HG03066 (cell line): Measurements from ENCODE around the gene TRAPPC14.

Experiments
- ATAC-seq: cut with Tn5 transposase; IDR thresholded peaks from one replicate; pipeline ENCODE4 v1.9.1; 2021; ENCODE audit warnings: low read depth; ENCODE audit not compliant: unreplicated experiment

Gene TRAPPC14

DNA sequence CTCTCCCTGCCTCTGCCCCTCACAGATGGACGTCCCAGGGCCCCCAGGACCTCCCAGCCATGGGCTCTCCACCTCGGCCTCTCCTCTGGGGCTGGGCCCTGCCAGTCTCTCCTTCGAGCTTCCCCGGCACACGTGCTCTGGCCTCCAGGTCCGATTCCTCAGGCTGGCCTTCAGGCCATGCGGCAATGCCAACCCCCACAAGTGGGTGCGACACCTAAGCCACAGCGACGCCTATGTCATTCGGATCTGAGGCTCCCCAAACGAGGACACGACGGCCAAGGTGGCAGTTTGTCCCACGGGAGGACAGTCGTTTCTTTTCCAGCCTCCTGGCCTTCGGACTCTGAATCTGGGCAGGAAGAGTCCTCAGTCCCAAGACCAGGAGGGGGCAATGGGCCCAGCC, 51.9 kb downstream of the TRAPPC14 start:
- ATAC-seq = no peak

DNA sequence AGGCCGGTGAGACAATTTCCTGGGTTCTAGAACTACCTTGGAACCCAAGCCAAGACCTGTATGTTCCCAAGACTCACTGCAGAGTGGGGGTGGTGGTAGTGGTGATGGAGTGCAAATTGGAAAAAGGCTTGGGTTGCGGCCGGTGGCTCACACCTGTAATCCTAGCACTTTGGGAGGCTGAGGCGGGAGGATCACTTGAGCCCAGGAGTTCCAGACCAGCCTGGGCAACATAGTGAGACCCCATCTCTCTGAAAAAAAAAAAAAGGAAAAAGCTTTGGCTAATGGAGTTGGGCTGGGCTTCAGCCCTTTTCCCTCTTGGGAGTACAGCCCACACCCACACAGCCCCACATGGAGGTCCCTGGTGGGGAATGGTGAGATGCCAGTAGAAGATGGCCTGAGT, 53.0 kb downstream of the TRAPPC14 start:
- ATAC-seq = no peak
